ENCODE results near the gene CEACAM16.

DNA sequence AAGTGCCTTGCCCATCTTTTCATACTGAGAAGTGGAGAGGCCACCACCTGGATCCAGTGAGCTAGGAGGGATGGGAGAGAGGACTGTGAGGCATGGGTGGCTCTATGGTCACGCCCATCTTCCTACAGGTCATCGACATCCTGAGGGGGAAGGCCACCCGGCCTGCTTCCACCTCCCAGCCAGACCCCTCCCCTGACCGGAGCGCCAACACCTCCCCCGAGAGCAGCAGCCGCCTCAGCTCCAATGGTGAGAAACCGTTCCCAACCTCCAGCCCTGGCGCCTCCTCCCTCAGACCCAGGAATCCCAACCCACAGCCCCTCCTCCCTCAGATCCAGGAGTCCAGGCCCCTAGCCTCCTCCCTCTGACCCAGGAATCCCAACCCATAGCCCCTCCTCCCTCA, 59.6 kb downstream of the CEACAM16 start:
- TF ChIP-seq CTCF (IDR thresholded peaks at IDR 0.05) (no peak), POLR2AphosphoS5 (IDR thresholded peaks at IDR 0.05; ENCODE audit: insufficient read depth in 1 of 2, low read depth in 1 of 2) (no peak)

All from vagina (tissue), 2 donors.